ENCODE results near the gene SEMA4C. TPM values are rescaled to one million over a fixed set of nuclear protein-coding genes. Genes with fewer than 3 reads are reported as not detected.
A peak's percentile ranks its signal among the peaks of the same experiment; 100 is the strongest.

The SEMA4C gene
- polyA plus RNA-seq, 3 donors = 35.0 to 46.0 (median 44.8) TPM

- no peak for DNase-seq (ENCODE audit: extremely low read depth in 1 of 11, low read depth in 9 of 11, low spot score in 4 of 11)
These were observed 10.7 kb downstream of the SEMA4C start for GRCh38 chr2:96859099-96859649.

GRCh38 chr2:96857667-96858372 lies 12.1 kb downstream of the SEMA4C start, which contains the start of gene ANKRD39:
ANKRD39 (minus strand) TSS chr2:96858016; CDS start chr2:96857987, 29 bp downstream.
- peak; percentile 97 to 99 (median 99) for DNase-seq (ENCODE audit: extremely low read depth in 1 of 11, low read depth in 9 of 11, low spot score in 4 of 11)

- no peak for DNase-seq (ENCODE audit: extremely low read depth in 1 of 11, low read depth in 9 of 11, low spot score in 4 of 11)
These were observed 12.9 kb downstream of the SEMA4C start for GRCh38 chr2:96856776-96857666.

- no peak for DNase-seq (ENCODE audit: extremely low read depth in 1 of 11, low read depth in 9 of 11, low spot score in 4 of 11)
These were observed 16.6 kb downstream of the SEMA4C start for GRCh38 chr2:96853321-96853720.

- DNase-seq (ENCODE audit: extremely low read depth in 1 of 11, low read depth in 9 of 11, low spot score in 4 of 11) = no peak
These were observed 17.2 kb downstream of the SEMA4C start for GRCh38 chr2:96852667-96853066.

- DNase-seq (ENCODE audit: extremely low read depth in 1 of 11, low read depth in 9 of 11, low spot score in 4 of 11) = no peak
These were observed 21.6 kb downstream of the SEMA4C start for GRCh38 chr2:96848264-96848663.

GRCh38 chr2:96847586-96847985 lies 22.3 kb downstream of the SEMA4C start:
- no peak for DNase-seq (ENCODE audit: extremely low read depth in 1 of 11, low read depth in 9 of 11, low spot score in 4 of 11)

- DNase-seq (ENCODE audit: extremely low read depth in 1 of 11, low read depth in 9 of 11, low spot score in 4 of 11) = no peak
These were observed 23.1 kb downstream of the SEMA4C start for GRCh38 chr2:96846825-96847224.

- no peak for DNase-seq (ENCODE audit: extremely low read depth in 1 of 11, low read depth in 9 of 11, low spot score in 4 of 11)
These were observed 25.5 kb downstream of the SEMA4C start for GRCh38 chr2:96844405-96844808.

- DNase-seq (ENCODE audit: extremely low read depth in 1 of 11, low read depth in 9 of 11, low spot score in 4 of 11) = no peak
These were observed 26.2 kb downstream of the SEMA4C start, which contains the start of gene ANKRD23 for GRCh38 chr2:96843538-96844268. ANKRD23 (minus strand) TSS chr2:96844021; CDS start chr2:96843992, 29 bp downstream.

- DNase-seq (ENCODE audit: extremely low read depth in 1 of 11, low read depth in 9 of 11, low spot score in 4 of 11) = no peak
These were observed 27.3 kb downstream of the SEMA4C start for GRCh38 chr2:96842600-96842999.

- no peak for DNase-seq (ENCODE audit: extremely low read depth in 1 of 11, low read depth in 9 of 11, low spot score in 4 of 11)
These were observed 28.0 kb downstream of the SEMA4C start for GRCh38 chr2:96841701-96842495.

GRCh38 chr2:96839875-96840850 lies 29.7 kb downstream of the SEMA4C start:
- no peak for DNase-seq (ENCODE audit: extremely low read depth in 1 of 11, low read depth in 9 of 11, low spot score in 4 of 11)

- DNase-seq (ENCODE audit: extremely low read depth in 1 of 11, low read depth in 9 of 11, low spot score in 4 of 11) = peak in 1 of 11 donors; percentile 68
These were observed 30.5 kb downstream of the SEMA4C start for GRCh38 chr2:96839293-96839874.

- DNase-seq (ENCODE audit: extremely low read depth in 1 of 11, low read depth in 9 of 11, low spot score in 4 of 11) = no peak
These were observed 31.3 kb downstream of the SEMA4C start for GRCh38 chr2:96838345-96839292.

GRCh38 chr2:96837575-96837974 lies 32.3 kb downstream of the SEMA4C start:
- DNase-seq (ENCODE audit: extremely low read depth in 1 of 11, low read depth in 9 of 11, low spot score in 4 of 11) = no peak
